GM10266 (cell line): ENCODE results near the gene PSME3IP1.
A peak's percentile ranks its signal among the peaks of the same experiment; 100 is the strongest.

ENCODE experiments used
- DNase-seq: peaks from one replicate; pipeline ENCODE4 v3.0.0; 2012; ENCODE audit errors: extremely low spot score
- TF ChIP-seq, protein P1 (sequence below): IDR thresholded peaks from 2 replicates; pipeline ENCODE4 v1.5.1; 2012; ENCODE audit warnings: mild to moderate bottlenecking, low read depth; ENCODE audit not compliant: control insufficient read depth, insufficient read depth; ENCODE audit errors: missing control alignments

PSME3IP1 gene

DNA sequence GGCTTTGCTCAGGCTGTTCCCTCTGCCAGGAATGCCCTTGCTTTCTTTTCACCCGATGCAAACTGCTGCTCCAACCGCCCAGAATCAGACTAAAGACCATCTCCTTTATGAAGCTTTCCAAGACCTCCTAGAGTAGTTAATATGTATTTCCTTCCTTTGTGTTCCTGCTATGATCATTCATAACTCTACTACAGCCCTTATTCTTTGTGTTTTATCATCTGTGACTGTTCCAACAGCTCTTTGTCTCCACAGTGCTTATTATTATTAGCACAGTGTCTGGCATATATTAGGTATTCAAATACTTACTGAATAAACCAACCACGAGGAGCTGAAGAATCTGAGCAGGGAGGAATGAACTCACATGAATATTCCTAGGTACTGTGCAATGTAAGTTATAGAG is 7.6 kb downstream of the PSME3IP1 start:
- DNase-seq, result no peak
- TF ChIP-seq, protein P1, sequence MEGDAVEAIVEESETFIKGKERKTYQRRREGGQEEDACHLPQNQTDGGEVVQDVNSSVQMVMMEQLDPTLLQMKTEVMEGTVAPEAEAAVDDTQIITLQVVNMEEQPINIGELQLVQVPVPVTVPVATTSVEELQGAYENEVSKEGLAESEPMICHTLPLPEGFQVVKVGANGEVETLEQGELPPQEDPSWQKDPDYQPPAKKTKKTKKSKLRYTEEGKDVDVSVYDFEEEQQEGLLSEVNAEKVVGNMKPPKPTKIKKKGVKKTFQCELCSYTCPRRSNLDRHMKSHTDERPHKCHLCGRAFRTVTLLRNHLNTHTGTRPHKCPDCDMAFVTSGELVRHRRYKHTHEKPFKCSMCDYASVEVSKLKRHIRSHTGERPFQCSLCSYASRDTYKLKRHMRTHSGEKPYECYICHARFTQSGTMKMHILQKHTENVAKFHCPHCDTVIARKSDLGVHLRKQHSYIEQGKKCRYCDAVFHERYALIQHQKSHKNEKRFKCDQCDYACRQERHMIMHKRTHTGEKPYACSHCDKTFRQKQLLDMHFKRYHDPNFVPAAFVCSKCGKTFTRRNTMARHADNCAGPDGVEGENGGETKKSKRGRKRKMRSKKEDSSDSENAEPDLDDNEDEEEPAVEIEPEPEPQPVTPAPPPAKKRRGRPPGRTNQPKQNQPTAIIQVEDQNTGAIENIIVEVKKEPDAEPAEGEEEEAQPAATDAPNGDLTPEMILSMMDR, result no peak

GRCh38 chr16:57175896-57176295 is 9.9 kb downstream of the PSME3IP1 start:
- no peak for DNase-seq
- TF ChIP-seq, protein P1, result no peak

- no peak for DNase-seq
- TF ChIP-seq, protein P1, result no peak
Measured at GRCh38 chr16:57172721-57173290, 13.0 kb downstream of the PSME3IP1 start.

- no peak for DNase-seq
Measured at GRCh38 chr16:57169327-57169726, 16.5 kb downstream of the PSME3IP1 start.

DNA sequence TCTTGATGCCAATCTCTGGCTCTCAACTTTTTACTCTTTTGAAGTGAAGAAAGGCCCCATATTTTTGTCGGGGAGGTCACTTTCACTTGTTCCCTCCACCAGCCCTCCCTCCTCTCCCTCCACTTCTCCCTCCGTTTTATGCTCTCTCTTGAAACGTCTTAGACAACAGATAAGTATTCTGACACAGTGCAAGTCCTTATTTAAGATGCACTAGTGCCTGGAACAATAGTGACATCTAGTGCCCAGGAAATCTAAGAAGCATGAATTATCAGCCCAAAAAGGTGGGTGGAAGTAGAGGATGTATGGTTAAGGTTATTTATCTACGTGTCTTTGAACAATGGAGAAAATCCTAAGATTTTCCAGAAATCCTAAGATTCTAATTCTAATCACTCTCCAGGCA is 17.9 kb downstream of the PSME3IP1 start:
- DNase-seq, result peak; percentile 58
- TF ChIP-seq, protein P1, result peak; percentile 65

More at GRCh38 chr16:57169327-57169726, 16.5 kb downstream of the PSME3IP1 start:
- TF ChIP-seq, protein P1, result no peak

- DNase-seq, result no peak
- TF ChIP-seq, protein P1, result no peak
Measured at GRCh38 chr16:57167538-57167937, 18.3 kb downstream of the PSME3IP1 start.

- DNase-seq, result no peak
- TF ChIP-seq, protein P1, result no peak
Measured at GRCh38 chr16:57166951-57167350, 18.9 kb downstream of the PSME3IP1 start.
